Cardiac muscle cell (in vitro differentiated cells and primary cell): Measurements from ENCODE around the gene C1RL. TPM values are rescaled to one million over a fixed set of nuclear protein-coding genes. Genes with fewer than 3 reads are reported as not detected.
"Not testable (repeated sequence)": the region's sequence is repeated elsewhere in the genome, so short reads cannot be mapped to it uniquely, and the experiment has no call there.

Source experiments
- DNase-seq, 2 donors: peaks; one replicate each; pipeline versions ENCODE4 v3.0.0 to v3.0.0-alpha.2; 2010 to 2017; ENCODE audit warnings: low read depth in 1 of 2, low spot score in 1 of 2
- H3K27ac ChIP-seq: fragments of 200-600 bp; sonication (generic); 2 replicates; pipeline ENCODE4 v1.5.1; 2016
- H3K27me3 ChIP-seq: fragments of 200-600 bp; sonication (generic); 2 replicates; pipeline ENCODE4 v1.6.0; 2016; ENCODE audit warnings: control low read depth
- H3K36me3 ChIP-seq: fragments of 200-600 bp; sonication (generic); 2 replicates; pipeline ENCODE4 v1.5.1; 2016; ENCODE audit warnings: control low read depth
- H3K4me1 ChIP-seq: fragments of 200-600 bp; sonication (generic); 2 replicates; pipeline ENCODE4 v1.8.1; 2017; ENCODE audit warnings: low read depth, mild to moderate bottlenecking, mixed run types
- H3K4me3 ChIP-seq: fragments of 200-600 bp; sonication (generic); 2 replicates; pipeline ENCODE4 v1.5.1; 2016; ENCODE audit warnings: mild to moderate bottlenecking
- H3K9me3 ChIP-seq: fragments of 200-600 bp; sonication (generic); 2 replicates; pipeline ENCODE4 v1.5.1; 2017; ENCODE audit warnings: low read depth, mild to moderate bottlenecking, control low read depth
- CTCF ChIP-seq: IDR thresholded peaks from 2 replicates; pipeline ENCODE4 v1.5.1; 2012; ENCODE audit warnings: low read depth, mild to moderate bottlenecking, low read length
- polyA plus RNA-seq: library from polyadenylated mRNA; unstranded; fragments of >200 nt; fragmentation: Nextera tagmentation; extraction: Ambion mirVana; gene quantifications from 2 replicates; pipeline ENCODE4 v1.2.1, GENCODE V29; 2016
- total RNA-seq: library from RNA; depleted of rRNA; stranded (reverse); fragments of >200 nt; gene quantifications from 2 replicates; pipeline ENCODE4 v1.2.3, GENCODE V29; 2016

Gene C1RL
- total and polyA plus RNA-seq, 2 experiments from 2014 or later: 14.3 to 32.4 TPM

DNA sequence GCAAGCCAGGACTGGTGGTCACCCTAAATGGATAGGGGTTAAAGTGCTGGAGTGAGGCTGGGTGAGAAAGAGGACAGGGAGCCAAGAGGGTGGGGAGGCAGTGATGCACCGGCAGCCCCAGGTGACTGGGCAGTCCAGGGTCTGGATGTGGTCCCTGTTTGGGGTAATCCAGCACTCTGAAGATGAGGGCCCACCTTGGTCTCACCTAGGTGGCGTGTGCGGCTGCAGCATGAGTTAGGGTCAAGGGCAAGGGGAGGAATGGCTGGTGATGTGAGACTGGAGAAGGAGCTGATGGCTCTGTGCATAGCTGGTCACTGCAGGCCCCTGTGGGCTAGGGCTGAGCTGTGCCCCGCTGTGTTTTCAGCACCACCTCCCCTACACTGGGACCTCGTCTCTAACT is 1.6 kb upstream of the C1RL start:
- Histone ChIP-seq H3K27ac (no peak overlapping the region), H3K27me3 (no peaks in the 10 kb centered on the region), H3K9me3 (no peaks in the 10 kb centered on the region), H3K4me3 (no peak overlapping the region), H3K4me1 (no peaks in the 10 kb centered on the region), H3K36me3 (no peaks in the 10 kb centered on the region)
- DNase-seq: no peak
- TF ChIP-seq CTCF: no peak

DNA sequence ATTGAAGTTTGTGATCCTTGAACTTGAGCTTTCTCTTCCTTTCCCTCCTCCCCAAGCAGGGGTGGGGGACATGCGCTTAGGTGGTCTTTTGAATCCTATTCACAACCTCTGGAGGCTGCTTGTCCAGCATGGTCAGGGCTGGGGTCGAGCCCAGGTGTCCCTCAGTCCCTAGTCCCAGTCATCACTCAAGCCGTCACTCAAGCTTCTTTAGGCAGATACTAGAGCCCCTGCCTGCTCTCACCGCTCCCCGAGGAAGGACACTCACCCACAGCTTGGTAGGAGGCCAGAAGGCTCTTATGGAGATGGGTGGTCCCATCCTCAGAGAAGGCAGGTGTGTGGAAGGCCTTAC is 532 bp upstream of the C1RL start:
- Histone ChIP-seq H3K4me1 (no peaks in the 10 kb centered on the region), H3K27ac (no peak overlapping the region), H3K36me3 (no peaks in the 10 kb centered on the region), H3K9me3 (no peaks in the 10 kb centered on the region), H3K4me3 (no peak overlapping the region), H3K27me3 (no peaks in the 10 kb centered on the region)
- DNase-seq: no peak
- TF ChIP-seq CTCF: no peak

DNA sequence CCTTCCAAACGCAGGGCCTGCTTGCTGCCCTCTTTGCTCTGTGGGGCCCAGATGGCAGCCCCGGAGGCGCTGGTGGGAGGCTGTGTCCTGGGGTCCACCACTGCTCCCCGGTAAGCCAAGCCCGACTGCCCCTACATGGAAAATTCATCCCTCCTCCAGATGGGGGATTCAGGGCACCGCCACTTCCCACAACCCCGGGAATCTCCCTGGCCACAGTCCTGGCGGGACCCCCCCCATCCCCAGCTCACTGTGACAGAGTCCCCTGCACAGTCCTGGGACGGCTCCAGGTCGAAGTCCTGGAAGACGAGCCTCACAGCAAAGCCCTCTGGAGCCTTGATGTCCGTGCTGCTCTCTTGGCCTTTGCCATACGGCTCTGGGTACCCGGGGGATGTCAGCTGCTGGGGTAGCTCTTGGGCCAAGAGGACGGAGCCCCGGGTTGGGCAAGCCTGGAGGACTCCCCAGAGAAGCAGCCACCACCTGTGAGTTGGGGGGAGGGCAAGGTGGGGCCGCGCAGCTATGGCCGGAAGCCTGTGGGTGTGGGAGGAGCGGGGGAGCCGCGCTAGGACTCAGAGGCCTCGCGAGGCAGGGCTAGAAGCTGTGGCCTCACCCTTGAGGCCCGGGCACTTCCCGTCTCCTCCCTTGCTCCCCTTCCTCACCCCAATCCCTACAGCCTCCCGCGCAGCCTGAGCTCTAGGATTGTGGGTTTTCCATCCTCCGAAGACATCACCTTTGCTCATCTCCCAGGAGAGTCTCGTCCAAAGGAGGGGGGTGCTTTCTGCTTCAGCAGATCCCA is 815 bp downstream of the C1RL start:
- H3K4me3 ChIP-seq: peak overlapping the region; percentile 18
- H3K27ac ChIP-seq: no peak overlapping the region
- H3K9me3 ChIP-seq: no peaks in the 10 kb centered on the region
- DNase-seq: peak; percentile 27 to 87
- H3K27me3 ChIP-seq: no peaks in the 10 kb centered on the region
- no peak for TF ChIP-seq CTCF
- H3K4me1 ChIP-seq: no peaks in the 10 kb centered on the region
- no peaks in the 10 kb centered on the region for H3K36me3 ChIP-seq

DNA sequence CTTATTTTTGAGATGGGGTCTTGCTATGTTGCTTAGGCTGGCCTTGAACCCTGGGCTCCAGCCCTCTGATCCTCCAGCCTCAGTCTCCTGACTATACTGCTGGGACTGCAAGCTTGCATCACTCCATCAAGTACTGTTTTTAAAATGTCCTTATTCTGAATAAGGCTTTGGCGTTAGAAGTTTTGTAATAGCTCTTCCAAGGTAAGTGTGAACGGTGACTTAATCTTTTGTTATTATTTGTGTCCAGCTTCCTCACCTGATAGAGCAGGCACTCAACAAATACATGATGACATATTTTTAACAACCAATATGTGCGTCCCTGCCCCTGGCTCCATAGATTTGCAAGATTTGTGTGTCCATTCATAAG is 1.4 kb downstream of the C1RL start:
- H3K27me3 ChIP-seq: no peaks in the 10 kb centered on the region
- no peak overlapping the region for H3K27ac ChIP-seq
- H3K9me3 ChIP-seq: no peaks in the 10 kb centered on the region
- H3K4me3 ChIP-seq: peak overlapping the region; percentile 18
- DNase-seq: peak in 1 of 2 donors; percentile 20
- no peak for TF ChIP-seq CTCF
- H3K4me1 ChIP-seq: no peaks in the 10 kb centered on the region
- H3K36me3 ChIP-seq: no peaks in the 10 kb centered on the region

- not testable (repeated sequence) for H3K36me3 ChIP-seq, H3K9me3 ChIP-seq, H3K4me3 ChIP-seq, DNase-seq, H3K4me1 ChIP-seq, H3K27me3 ChIP-seq, H3K27ac ChIP-seq
Measured at GRCh38 chr12:7107181-7107580, 1.8 kb downstream of the C1RL start.

GRCh38 chr12:7106082-7106481 is 2.9 kb downstream of the C1RL start:
- no peak for TF ChIP-seq CTCF
- Histone ChIP-seq H3K27me3 (no peaks in the 10 kb centered on the region), H3K27ac (no peak overlapping the region), H3K4me1 (peaks cover 6% of the 10 kb centered on the region), H3K4me3 (no peak overlapping the region), H3K9me3 (no peaks in the 10 kb centered on the region), H3K36me3 (no peaks in the 10 kb centered on the region)
- no peak for DNase-seq
